Neutrophil (primary cell): ENCODE results near the gene MBLAC2.

ENCODE experiments used
- H3K27ac ChIP-seq: fragments of 200-600 bp; sonication (generic); 2 replicates; pipeline ENCODE4 v1.5.1; 2016; ENCODE audit warnings: mild to moderate bottlenecking, moderate library complexity
- H3K27me3 ChIP-seq: fragments of 200-600 bp; sonication (generic); 2 replicates; pipeline ENCODE4 v1.6.0; 2016; ENCODE audit warnings: mild to moderate bottlenecking
- H3K36me3 ChIP-seq: fragments of 200-600 bp; sonication (generic); 2 replicates; pipeline ENCODE4 v1.5.1; 2017
- H3K4me1 ChIP-seq, 2 experiments: fragments of 200-600 bp in 1 of 2; sonication (generic) in 1 of 2; 1 replicate in 1 of 2; 2 replicates in 1 of 2; pipeline versions ENCODE4 v1.5.1 to v1.6.1; 2013 to 2016; ENCODE audit warnings: low read depth in 1 of 2, low read length in 1 of 2, mild to moderate bottlenecking in 1 of 2, moderate library complexity in 1 of 2; ENCODE audit not compliant: control insufficient read depth in 1 of 2, insufficient read depth in 1 of 2
- H3K4me3 ChIP-seq, 2 experiments: fragments of 200-600 bp in 1 of 2; sonication (generic) in 1 of 2; 1 replicate in 1 of 2; 2 replicates in 1 of 2; pipeline ENCODE4 v1.5.1; 2013 to 2016; ENCODE audit warnings: low read depth in 1 of 2, low read length in 1 of 2, mild to moderate bottlenecking in 1 of 2, moderate library complexity in 1 of 2
- H3K9me3 ChIP-seq: fragments of 200-600 bp; sonication (generic); 2 replicates; pipeline ENCODE4 v1.5.1; 2016
- CTCF ChIP-seq: fragments of 200-600 bp; sonication (generic); IDR thresholded peaks from 2 replicates; pipeline ENCODE4 v1.5.1; 2016; ENCODE audit warnings: antibody characterized with exemption

The MBLAC2 gene

DNA sequence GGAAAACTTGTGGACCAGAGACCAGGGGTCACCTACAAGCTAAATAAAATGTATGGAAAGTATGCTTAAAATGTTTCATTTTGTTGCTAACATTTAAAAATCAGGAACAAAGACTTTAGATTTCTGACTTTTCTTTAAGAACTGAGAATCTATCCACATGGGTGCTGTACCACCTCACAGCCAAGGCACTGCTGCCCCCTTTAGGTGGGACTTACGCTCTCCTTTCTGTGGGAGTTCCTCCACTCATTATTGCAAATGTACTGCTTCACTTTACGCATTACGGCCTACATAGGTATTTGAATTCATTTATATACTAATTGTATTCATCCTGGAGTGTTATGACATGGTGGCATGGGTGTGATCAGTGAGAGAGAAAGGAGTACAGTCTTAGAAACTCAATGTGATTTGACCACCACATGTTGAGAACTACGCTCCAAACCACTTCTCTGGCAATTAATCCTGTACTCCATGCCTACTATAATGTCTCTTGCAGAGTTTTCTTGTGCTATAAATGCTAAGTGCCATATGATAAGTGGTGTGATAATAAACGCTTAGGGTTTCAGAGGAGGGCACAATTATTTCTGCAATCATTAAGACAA lies 40.4 kb downstream of the MBLAC2 start:
- Histone ChIP-seq H3K27ac (no peak overlapping the region), H3K4me3 (no peak overlapping the region), H3K36me3 (no peaks in the 10 kb centered on the region), H3K9me3 (no peaks in the 10 kb centered on the region), H3K27me3 (no peaks in the 10 kb centered on the region), H3K4me1 (no peaks in the 10 kb centered on the region)
- no peak for TF ChIP-seq CTCF

DNA sequence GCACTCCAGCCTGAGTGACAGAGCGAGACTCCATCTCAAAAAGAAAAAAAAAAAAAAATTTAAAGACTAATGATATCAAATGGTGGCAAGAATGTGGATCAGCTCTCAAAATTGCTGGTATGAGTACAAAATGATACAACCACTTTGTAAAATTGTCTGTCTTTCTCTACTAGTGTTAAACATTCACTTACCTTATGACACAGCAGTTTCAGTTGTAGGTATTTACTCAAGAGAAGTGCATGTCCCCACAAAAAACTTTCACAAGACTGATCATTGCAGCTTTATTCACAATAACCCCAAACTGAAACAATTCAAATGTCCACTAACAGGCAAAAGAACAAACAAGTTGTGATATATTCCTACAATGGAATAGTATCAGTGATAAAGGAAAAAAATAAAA lies 50.3 kb downstream of the MBLAC2 start:
- Histone ChIP-seq H3K36me3 (no peaks in the 10 kb centered on the region), H3K4me1 (no peaks in the 10 kb centered on the region), H3K27me3 (peaks cover 7% of the 10 kb centered on the region), H3K27ac (no peak overlapping the region), H3K9me3 (no peaks in the 10 kb centered on the region), H3K4me3 (no peak overlapping the region)
- no peak for TF ChIP-seq CTCF

GRCh38 chr5:90421136-90421535 lies 53.4 kb downstream of the MBLAC2 start:
- H3K4me3 ChIP-seq = no peak overlapping the region
- TF ChIP-seq CTCF = no peak
- H3K36me3 ChIP-seq = no peaks in the 10 kb centered on the region
- H3K27ac ChIP-seq = no peak overlapping the region
- no peaks in the 10 kb centered on the region for H3K9me3 ChIP-seq
- no peaks in the 10 kb centered on the region for H3K4me1 ChIP-seq
- peaks cover 7% of the 10 kb centered on the region for H3K27me3 ChIP-seq

DNA sequence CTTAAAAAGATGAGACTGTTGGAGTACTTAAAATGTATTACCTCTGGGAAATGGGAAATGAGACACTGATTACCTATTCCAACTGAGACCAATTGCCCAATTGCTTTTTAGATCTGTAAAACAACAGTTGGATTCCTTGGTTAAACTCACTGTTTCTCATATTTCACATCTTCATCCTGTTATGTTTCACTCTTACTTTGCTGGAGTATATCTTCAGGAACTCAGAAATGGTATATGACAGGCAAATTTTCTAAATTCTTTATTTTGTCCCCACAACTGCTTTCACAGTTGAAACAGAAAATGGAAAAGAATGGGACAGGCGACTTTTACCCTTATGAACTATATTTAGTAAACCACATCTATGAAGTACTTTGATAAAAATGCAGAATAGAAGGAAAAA lies 56.4 kb downstream of the MBLAC2 start:
- H3K27me3 ChIP-seq = peaks cover 7% of the 10 kb centered on the region
- no peak overlapping the region for H3K27ac ChIP-seq
- TF ChIP-seq CTCF = no peak
- H3K4me3 ChIP-seq = no peak overlapping the region
- no peaks in the 10 kb centered on the region for H3K36me3 ChIP-seq
- H3K9me3 ChIP-seq = no peaks in the 10 kb centered on the region
- no peaks in the 10 kb centered on the region for H3K4me1 ChIP-seq

DNA sequence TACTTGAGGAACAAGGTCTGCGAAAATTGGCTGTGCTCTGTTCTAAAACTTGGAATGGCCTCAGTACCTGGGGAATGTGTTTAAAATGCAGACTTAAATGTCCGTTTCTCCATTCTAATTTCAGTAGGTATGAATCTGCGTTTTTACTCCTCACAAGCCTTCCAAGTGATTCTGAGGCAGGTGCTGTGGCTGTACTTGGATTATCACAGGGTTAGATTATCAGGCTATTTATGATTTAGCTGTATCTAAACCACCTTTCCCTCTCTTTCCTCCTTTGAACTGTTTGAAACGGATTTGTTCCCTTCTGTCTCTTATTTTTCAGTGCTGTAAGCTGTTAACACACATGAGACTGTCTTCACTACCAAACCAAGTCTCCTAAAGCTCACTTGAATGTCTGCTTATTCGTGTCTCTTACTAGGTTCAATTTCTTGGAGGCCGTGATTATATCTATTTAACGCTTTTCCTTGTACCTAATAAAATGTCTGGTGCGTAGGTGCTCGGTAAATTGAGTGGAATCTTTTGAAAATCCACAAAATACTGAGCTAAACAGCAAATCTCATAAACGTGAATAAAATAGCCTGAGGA lies 64.3 kb downstream of the MBLAC2 start:
- Histone ChIP-seq H3K27ac (peak overlapping the region; percentile 77), H3K9me3 (no peaks in the 10 kb centered on the region), H3K27me3 (no peaks in the 10 kb centered on the region), H3K4me3 (peak overlapping the region; percentile 79 to 98), H3K4me1 (peaks cover 15 to 17% of the 10 kb centered on the region in 2 experiments), H3K36me3 (no peaks in the 10 kb centered on the region)
- TF ChIP-seq CTCF = no peak
